Measurements from ENCODE around the gene PHYHD1. TPM values are rescaled to one million over a fixed set of nuclear protein-coding genes. Genes with fewer than 3 reads are reported as not detected.

The PHYHD1 gene
- total and polyA plus RNA-seq, 4 donors: 21.4 to 86.3 (median 46.0) TPM

DNA sequence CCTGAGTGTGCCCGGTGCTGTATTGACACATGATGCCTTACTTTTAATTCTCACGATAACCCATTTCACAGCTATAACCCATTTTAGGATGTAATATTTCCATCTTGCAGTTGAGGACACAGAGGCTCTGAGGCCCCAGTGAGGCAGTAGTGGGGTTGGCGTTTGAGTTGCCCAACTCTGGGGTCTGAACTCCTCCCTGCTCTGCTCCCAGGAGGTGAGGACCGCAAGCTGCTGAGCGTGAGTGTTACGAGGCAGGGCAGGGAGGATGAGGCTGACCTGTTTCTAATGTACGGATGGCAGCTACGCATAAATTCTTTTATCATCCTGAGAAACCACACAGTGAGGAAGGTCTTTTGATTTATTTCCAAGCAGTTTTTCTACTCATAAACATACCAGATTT is 27.4 kb upstream of the PHYHD1 start:
- Histone ChIP-seq H3K27ac (ENCODE audit: low read depth in 1 of 2, low read length in 1 of 2) (peak overlapping the region; percentile 70 to 83), H3K4me1 (ENCODE audit: control insufficient read depth in 5 of 5, insufficient read depth in 5 of 5, low read length in 5 of 5) (peaks cover 0 to 22% (median 7%) of the 10 kb centered on the region in 5 donors), H3K9ac (ENCODE audit: insufficient read depth in 1 of 2, low read length in 2 of 2) (no peak overlapping the region), H3K27me3 (ENCODE audit: control insufficient read depth in 3 of 3, insufficient read depth in 3 of 3, low read length in 2 of 3) (no peaks in the 10 kb centered on the region), H3K36me3 (ENCODE audit: control insufficient read depth in 4 of 4, insufficient read depth in 4 of 4, low read length in 4 of 4) (peaks cover 0 to 42% (median 22%) of the 10 kb centered on the region in 4 donors), H3K4me3 (no peak overlapping the region), H3K9me3 (ENCODE audit: control insufficient read depth in 4 of 4, insufficient read depth in 3 of 4, low read length in 3 of 4) (no peaks in the 10 kb centered on the region)
- TF ChIP-seq, protein P1, sequence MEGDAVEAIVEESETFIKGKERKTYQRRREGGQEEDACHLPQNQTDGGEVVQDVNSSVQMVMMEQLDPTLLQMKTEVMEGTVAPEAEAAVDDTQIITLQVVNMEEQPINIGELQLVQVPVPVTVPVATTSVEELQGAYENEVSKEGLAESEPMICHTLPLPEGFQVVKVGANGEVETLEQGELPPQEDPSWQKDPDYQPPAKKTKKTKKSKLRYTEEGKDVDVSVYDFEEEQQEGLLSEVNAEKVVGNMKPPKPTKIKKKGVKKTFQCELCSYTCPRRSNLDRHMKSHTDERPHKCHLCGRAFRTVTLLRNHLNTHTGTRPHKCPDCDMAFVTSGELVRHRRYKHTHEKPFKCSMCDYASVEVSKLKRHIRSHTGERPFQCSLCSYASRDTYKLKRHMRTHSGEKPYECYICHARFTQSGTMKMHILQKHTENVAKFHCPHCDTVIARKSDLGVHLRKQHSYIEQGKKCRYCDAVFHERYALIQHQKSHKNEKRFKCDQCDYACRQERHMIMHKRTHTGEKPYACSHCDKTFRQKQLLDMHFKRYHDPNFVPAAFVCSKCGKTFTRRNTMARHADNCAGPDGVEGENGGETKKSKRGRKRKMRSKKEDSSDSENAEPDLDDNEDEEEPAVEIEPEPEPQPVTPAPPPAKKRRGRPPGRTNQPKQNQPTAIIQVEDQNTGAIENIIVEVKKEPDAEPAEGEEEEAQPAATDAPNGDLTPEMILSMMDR (IDR thresholded peaks at IDR 0.05; ENCODE audit: control extremely low read depth, extremely low read depth): no peak
- WGBS, 2 donors: 81 to 85% methylated on average over 8 of the region's 8 CpGs
- ATAC-seq (ENCODE audit: insufficient read depth, low FRiP score): no peak
- DNase-seq: no peak

- no peak overlapping the region for H3K9ac ChIP-seq (ENCODE audit: insufficient read depth in 1 of 2, low read length in 2 of 2)
- peaks cover 0 to 27% (median 7%) of the 10 kb centered on the region in 5 donors for H3K4me1 ChIP-seq (ENCODE audit: control insufficient read depth in 5 of 5, insufficient read depth in 5 of 5, low read length in 5 of 5)
- 71 to 72% methylated on average over 2 of the region's 2 CpGs for WGBS, 2 donors
- no peaks in the 10 kb centered on the region for H3K9me3 ChIP-seq (ENCODE audit: control insufficient read depth in 4 of 4, insufficient read depth in 3 of 4, low read length in 3 of 4)
- peaks cover 0 to 36% (median 17%) of the 10 kb centered on the region in 4 donors for H3K36me3 ChIP-seq (ENCODE audit: control insufficient read depth in 4 of 4, insufficient read depth in 4 of 4, low read length in 4 of 4)
- DNase-seq: no peak
- ATAC-seq (ENCODE audit: insufficient read depth, low FRiP score): no peak
- no peak overlapping the region for H3K27ac ChIP-seq (ENCODE audit: low read depth in 1 of 2, low read length in 1 of 2)
- no peaks in the 10 kb centered on the region for H3K27me3 ChIP-seq (ENCODE audit: control insufficient read depth in 3 of 3, insufficient read depth in 3 of 3, low read length in 2 of 3)
- H3K4me3 ChIP-seq: no peak overlapping the region
- TF ChIP-seq, protein P1 (IDR thresholded peaks at IDR 0.05; ENCODE audit: control extremely low read depth, extremely low read depth): no peak
Observed at GRCh38 chr9:128894764-128895163, 26.0 kb upstream of the PHYHD1 start.

- Histone ChIP-seq H3K27me3 (ENCODE audit: control insufficient read depth in 3 of 3, insufficient read depth in 3 of 3, low read length in 2 of 3) (no peaks in the 10 kb centered on the region), H3K9ac (ENCODE audit: insufficient read depth in 1 of 2, low read length in 2 of 2) (no peak overlapping the region), H3K27ac (ENCODE audit: low read depth in 1 of 2, low read length in 1 of 2) (no peak overlapping the region), H3K4me3 (no peak overlapping the region), H3K9me3 (ENCODE audit: control insufficient read depth in 4 of 4, insufficient read depth in 3 of 4, low read length in 3 of 4) (no peaks in the 10 kb centered on the region), H3K4me1 (ENCODE audit: control insufficient read depth in 5 of 5, insufficient read depth in 5 of 5, low read length in 5 of 5) (peaks cover 0 to 27% (median 7%) of the 10 kb centered on the region in 5 donors), H3K36me3 (ENCODE audit: control insufficient read depth in 4 of 4, insufficient read depth in 4 of 4, low read length in 4 of 4) (peaks cover 0 to 30% (median 17%) of the 10 kb centered on the region in 4 donors)
- ATAC-seq (ENCODE audit: insufficient read depth, low FRiP score) (no peak), DNase-seq (peak in 1 of 3 donors; percentile 10)
- 80 to 92% methylated on average over 4 of the region's 4 CpGs for WGBS, 2 donors
- TF ChIP-seq, protein P1 (IDR thresholded peaks at IDR 0.05; ENCODE audit: control extremely low read depth, extremely low read depth): no peak
Observed at GRCh38 chr9:128895556-128895955, 25.2 kb upstream of the PHYHD1 start.

DNA sequence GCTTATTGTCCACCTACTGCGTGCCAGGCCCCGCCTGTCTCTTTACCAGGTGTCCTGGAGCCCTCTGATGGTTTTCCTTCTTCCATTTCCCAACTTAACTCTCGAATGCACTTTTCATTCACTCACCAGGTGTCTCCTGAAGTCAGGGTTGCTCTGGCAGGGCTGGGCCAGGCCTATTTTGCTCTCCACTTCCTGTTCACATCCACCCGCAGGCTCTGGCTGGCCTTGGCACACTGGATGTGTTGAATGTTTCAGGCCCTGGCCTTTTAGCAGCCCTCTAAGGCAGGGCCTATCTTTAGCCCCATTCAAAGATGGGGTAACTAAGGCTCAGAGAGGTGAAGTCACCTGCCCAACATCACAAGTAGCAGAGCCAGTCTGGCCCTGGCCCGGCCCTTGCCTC is 22.4 kb upstream of the PHYHD1 start:
- 72 to 73% methylated on average over 5 of the region's 5 CpGs for WGBS, 2 donors
- Histone ChIP-seq H3K9me3 (ENCODE audit: control insufficient read depth in 4 of 4, insufficient read depth in 3 of 4, low read length in 3 of 4) (no peaks in the 10 kb centered on the region), H3K36me3 (ENCODE audit: control insufficient read depth in 4 of 4, insufficient read depth in 4 of 4, low read length in 4 of 4) (peaks cover 0 to 20% (median 11%) of the 10 kb centered on the region in 4 donors), H3K4me3 (no peak overlapping the region), H3K9ac (ENCODE audit: insufficient read depth in 1 of 2, low read length in 2 of 2) (no peak overlapping the region), H3K27me3 (ENCODE audit: control insufficient read depth in 3 of 3, insufficient read depth in 3 of 3, low read length in 2 of 3) (no peaks in the 10 kb centered on the region), H3K27ac (ENCODE audit: low read depth in 1 of 2, low read length in 1 of 2) (peak overlapping the region in 1 of 2 donors; percentile 72), H3K4me1 (ENCODE audit: control insufficient read depth in 5 of 5, insufficient read depth in 5 of 5, low read length in 5 of 5) (peaks cover 0 to 25% (median 0%) of the 10 kb centered on the region in 5 donors)
- no peak for ATAC-seq (ENCODE audit: insufficient read depth, low FRiP score)
- DNase-seq: no peak
- TF ChIP-seq, protein P1 (IDR thresholded peaks at IDR 0.05; ENCODE audit: control extremely low read depth, extremely low read depth): no peak
